CD1c-positive myeloid dendritic cell (primary cell): ENCODE data around the gene LRGUK.
A peak's percentile ranks its signal among the peaks of the same experiment; 100 is the strongest.
"Not testable (repeated sequence)": the region's sequence is repeated elsewhere in the genome, so short reads cannot be mapped to it uniquely, and the experiment has no call there.

Experiments
- DNase-seq: peaks from one replicate; pipeline ENCODE4 v3.0.0-alpha.2; 2016; ENCODE audit errors: extremely low spot score

LRGUK gene

DNA sequence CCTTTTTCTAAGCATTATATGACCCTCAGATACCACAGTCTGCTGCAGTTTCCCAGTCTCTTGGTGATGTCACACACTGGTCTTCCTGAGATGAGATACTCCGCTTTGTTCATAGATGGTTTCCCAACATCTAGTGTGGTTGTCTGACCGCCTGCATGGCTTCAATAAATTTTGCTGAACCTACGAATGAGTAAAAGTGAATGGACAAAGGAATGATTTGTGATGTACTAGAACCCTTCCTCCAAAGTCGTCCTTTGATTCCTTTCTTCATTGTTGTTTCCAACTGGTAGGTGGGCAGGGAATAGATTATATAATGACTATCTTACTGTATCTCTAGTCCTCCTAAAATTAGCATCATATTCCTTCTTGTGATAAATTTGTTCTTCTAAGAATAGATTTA lies 107.1 kb downstream of the LRGUK start:
- DNase-seq: no peak

DNA sequence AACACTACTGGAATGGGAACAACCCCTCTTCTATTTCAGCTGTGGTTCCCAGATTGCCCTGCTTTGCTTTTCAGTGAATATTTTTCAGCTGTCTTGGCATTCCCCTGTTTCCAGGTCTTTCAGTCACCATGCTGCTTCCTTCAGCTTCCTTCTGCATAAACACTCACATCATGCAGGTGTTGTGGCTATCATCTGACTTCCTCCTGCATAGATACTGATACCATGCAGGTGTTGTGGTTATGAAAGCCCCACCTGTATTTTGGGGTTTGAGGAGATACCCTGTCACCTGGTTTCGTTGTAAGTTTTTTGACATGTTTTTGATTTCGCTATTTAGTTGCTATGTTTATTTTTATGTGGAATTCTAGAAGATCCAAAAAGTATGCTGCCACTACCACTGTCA lies 118.1 kb downstream of the LRGUK start:
- DNase-seq: no peak

DNA sequence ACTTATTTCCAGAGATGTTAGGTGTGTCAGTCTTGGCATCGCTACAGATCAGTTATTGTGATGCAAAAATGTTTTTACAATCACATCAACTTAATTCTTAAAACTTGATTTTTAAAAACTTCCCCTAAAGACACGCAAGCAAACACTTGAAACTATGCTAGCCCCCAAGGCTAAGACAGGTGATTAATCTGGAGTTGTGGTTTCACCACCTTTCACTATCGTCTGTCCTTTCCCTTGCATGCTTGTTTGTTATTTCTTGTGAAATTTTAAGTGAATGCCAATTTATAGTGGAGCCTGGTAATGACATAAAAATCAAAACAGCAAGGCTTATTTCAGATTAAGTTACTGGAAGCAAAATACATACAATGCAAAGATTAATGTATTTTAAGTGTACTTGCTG lies 119.2 kb downstream of the LRGUK start:
- DNase-seq: no peak

DNA sequence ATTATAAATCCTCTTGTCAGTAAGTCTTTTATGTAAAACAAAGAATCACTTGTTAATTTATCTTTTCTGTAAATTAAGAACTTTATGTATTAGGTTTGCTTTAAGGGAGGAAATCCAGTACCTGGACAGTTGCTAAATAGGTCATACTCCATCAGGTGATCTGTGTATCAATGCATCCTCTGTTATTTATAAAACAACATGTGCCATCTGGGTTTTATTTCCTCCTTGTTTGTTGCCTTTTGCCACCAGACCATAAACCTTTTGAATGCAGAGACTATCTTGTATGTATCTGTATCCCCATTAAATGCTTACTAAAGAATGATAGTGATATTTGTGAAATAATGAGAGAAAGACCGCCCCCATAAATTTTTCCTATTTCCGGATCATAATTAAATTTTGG lies 119.6 kb downstream of the LRGUK start:
- no peak for DNase-seq

DNA sequence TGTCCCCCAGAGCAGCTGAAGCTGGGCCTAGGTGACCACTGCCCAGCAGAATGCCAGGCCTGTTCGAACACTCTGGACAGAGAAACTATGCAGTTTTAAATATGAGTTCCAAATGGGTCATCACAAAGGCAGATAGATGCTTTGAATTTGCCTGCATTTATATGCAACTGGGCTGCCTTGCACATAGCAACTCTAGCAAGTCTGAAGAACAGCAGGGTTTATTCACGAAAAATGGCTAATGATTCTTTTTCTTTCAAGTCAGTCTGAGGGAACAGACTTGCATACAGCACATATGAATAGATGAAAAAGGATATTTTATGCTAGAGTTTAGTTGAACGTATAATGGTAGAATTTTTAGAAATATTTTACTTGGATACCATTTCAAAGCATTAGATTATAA lies 121.1 kb downstream of the LRGUK start:
- DNase-seq: no peak

DNA sequence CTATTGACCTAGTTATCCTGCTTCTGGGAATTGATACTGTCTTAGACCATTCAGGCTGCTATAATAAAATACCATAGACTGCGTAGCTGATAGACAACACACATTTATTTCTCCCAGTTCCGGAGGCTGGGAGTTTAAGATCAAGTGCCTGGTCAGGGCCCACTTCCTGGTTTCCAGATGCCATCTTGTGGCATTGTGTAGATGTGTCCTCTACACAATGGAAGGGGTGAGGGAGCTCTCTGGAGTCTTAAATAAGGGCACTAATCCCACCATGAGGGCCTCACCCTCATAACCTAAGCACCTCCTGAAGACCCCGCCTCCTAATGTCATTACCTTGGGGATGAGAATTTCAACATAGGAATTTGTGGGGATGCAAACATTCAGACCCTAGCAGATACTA lies 127.2 kb downstream of the LRGUK start:
- peak; percentile 54 for DNase-seq

DNA sequence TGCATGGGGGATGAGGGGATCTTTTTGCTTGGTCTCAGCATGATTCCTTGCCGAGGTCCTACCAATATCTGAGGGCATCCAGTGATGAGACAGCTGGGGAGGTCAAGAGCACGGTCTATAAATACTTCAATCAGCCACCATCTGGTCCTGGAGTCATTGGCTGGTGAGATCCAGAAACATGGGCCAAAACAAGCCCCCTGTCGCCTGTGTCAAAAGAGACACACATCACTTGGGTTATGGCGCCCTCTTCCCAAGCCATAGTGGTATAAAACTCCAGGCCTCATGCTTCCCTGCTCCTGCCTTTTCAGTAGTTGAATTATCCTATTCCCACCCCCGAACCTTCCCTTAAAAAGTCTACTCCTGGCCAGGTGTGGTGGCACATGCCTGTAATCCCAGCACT lies 128.7 kb downstream of the LRGUK start:
- DNase-seq: no peak

DNA sequence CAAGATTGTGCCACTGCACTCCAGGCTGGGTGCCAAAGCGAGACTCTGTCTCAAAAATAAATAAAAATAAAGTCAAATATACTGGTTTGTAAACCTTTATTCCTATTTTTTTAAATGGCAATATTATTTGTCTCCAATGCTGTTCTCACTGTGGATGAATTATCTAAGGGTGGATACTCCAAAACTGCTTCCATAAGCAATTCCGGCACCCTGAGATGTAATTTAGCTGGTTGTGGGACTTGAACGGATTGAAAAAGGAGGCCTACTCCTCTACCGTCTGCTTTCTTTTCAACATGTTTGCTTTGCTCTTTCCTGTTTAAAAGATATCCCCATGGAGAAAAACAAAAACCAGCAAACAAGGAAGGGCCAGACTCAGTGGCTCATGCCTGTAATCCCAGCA lies 135.2 kb downstream of the LRGUK start:
- no peak for DNase-seq

DNA sequence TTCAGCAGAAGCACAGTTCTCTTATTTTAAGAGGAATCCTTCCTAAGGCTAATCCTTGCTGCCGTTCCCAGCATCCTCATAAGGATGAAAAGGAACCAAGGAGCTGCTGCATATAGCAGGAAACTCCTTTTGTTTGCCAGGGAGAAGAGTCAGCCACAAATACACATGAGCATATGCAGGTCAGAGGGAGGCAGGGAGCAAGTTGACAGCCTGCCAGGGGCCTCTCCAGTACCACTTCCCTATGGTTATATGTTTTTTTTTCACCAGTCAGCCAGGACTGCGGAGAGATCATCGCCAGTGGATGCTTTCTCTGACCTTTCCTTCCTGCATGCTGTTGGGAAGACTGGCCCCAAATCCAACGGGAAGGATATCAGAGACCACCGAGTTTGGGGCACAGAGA lies 149.8 kb downstream of the LRGUK start:
- no peak for DNase-seq

DNA sequence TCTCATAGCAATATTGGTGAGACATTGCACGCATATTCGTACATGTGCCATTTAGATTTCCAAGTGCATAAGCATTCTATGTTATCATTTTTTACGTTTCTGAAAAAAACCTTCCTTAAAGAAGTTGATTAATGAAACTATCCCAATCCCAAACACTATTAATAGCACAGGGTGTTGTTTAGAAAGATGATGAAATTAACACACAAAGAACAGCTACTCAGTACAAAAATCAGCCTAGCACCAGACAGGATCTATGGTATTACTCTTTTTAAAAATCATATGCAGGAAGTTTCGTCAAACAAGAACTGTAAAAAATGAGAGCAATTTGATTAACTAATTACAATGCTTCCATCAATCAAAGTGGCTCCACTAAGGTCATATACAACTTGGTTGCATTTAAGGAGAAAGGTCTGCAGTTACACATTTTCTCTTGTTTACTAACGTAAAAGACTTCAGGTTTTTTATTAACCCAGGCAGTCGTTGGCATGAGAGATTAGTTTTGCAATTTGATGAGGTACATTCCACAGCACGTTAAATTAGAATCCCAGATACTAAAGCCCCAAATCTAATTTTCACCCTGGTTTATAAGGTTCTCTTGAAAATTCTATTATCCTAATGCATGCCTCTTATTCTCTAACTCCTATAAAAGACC lies 151.5 kb downstream of the LRGUK start:
- no peak for DNase-seq

DNA sequence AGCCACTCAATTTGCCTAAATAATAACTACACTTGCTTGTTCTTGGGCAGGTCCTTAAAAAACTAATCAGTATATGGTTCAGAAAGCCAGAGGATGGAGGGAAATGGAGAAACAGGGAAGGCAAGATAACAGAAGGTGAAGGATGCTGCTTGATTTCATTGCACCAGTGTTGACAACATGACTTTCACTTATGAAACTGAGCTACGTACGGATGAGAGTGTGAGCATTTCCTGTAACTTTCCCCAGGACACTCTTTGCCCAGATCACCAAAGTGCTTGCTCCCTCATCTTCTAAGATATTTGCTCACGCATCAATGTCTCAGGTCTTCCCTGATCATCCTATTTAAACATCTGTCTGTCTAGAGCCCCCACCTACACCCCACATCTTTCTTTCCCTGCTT lies 152.2 kb downstream of the LRGUK start:
- DNase-seq: no peak

DNA sequence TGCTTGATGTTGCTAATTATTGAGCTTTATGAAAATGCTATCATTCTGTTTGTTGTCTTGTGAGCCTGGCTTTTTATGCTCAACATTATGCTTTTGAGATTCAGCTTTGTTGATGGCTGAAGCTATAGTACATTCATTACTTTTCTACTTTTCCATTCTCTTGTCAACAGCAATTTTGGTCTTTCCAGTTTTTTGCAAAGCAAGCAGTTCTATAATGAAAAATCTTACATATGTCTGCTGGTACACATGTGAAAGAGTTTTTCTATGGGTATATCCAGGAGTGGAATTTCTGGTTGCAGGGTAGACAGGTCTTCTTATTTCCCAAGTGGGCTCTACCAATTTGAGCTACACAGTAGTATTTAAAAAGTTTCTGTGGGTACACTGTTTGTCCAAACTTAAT lies 152.8 kb downstream of the LRGUK start:
- DNase-seq: no peak

DNA sequence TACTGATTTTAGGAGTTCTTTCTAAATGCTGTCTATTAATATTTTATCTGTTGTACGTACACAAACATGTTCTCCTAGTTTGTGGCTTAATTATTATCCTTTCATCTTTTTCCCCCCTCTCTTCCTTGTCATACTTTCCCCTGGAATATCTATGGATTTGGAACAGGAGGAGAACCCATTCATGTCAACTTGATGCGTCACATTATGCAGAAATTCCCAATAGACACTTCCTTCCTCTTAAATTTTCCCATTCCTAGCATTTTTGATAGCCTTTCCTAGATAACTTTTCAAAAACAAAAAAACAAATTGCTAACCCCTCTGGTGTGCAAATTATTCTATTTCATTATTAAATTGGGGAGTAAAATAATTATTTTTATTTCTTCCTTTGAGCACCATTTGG lies 153.4 kb downstream of the LRGUK start:
- DNase-seq: no peak

DNA sequence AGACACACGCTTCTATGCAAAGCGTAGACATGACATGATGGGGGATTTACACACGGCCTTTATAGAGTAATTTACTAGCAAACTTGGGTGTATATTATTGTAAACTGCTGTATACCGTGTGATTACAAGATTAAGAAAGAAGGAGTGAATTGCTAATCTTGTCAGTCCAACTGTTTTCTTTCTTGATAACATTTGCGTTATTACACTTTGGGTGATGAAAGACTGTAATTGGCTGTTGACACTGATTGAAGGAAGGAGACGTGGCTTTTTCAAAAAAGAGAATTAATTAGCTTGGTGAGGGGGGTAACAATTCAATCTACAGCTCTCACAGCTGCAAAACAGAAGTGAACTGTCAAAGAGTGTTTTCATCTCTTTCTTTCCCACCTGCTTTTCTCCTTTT lies 156.9 kb downstream of the LRGUK start:
- DNase-seq: no peak

DNA sequence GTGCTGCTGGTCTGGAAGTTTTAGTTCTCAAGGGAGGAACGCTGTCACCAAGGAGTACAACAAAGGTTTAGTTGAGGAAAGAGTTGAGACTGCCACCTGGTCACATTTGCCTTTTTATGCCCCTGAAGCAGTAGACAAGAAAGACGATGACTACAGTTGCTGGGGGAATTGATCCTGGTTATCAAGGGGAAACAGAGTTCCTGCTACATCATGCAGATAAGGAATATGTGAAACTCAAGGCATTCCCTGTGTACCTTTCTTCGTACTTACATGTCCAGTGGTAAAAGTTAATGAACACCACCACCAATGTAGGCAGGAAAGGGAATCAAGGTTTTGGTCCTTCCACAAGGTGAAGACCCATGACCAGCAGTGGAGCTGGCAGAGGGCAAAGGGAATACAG lies 157.8 kb downstream of the LRGUK start:
- DNase-seq: no peak

DNA sequence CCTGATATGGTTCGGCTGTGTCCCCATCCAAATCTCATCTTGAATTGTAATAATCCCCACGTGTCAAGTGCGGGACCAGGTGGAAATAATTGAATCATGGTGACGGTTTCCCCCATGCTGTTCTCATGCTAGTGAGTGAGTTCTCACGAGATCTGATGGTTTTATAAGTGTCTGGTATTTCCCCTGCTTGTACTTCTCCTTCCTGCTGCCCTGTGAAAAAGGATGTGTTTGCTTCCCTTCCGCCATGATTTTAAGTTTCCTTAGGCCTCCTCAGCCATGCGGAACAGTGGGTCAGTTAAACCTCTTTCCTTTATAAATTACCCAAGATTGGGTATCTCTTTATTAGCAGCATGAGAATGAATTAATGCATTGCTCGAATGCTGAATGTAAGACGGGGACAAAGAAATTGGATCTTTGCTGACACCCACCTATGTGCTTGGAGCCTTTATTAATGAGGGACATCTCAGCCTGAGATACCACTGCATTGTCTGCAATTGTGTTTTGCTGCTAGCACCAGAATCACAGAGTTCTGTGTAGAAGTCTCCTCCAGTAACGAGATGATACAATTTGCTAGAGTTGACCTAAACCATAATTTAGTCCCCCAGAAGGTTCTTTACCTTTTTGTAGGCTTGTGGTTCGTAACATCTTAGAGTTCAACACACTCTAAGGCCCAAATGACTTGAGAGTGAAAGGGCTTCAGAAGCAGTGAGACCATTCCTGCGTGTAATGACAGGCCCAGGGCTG lies 160.9 kb downstream of the LRGUK start:
- DNase-seq: peak; percentile 15

DNA sequence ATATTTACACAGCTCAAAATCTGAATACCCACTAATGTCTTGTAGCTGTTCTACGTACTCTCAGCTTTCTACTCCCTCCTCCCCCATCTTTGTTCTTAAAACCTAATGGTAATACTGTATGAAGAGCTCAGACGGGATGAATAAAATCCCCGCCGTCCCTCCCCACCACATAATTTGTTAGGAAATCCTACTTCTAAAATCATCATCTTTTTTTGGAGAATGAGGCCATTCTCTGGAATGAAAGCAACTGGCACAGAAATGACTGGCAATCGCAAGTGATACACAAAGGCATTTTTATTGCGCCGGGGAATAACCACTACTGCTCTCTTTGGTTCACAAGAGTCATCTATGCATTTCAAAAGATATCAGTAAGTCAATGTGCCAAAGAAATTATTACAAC lies 162.3 kb downstream of the LRGUK start:
- no peak for DNase-seq

DNA sequence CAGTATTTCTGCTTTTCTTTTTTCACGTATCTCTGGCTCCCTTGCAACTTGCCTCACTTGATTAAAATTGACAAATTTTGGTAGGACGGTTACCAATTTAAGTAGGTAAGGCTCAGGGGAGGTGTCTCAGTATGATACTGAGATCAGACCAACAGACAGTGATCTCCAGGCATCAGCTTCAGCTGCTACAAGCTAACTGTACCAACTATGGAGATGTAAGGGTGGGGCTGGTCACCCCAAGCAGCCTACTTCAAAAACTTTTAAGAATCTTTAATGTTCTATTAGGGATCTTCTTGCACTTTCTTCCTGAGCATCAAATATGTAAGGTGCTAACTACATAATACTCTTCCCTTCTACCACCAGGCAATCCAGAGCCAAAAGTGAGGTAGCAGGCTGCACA lies 162.7 kb downstream of the LRGUK start:
- no peak for DNase-seq

DNA sequence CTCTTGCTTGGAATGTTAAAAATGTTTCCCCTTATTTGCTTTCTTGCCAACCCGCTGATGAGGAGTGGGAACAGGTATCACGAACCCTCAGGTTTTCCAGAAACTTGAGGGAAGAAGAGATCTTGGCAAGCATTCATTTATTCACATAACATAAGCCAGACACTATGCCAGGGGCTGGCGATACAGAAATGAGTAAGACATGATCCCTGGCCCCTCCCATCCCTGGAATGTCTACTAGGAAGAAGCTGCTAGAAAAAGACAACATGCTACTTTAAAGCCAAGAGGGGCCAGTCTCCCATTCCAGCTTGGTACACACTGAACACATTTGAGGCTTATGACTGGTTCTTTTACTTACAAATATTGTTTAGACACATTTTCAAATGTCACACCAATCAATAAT lies 163.1 kb downstream of the LRGUK start:
- DNase-seq: no peak

DNA sequence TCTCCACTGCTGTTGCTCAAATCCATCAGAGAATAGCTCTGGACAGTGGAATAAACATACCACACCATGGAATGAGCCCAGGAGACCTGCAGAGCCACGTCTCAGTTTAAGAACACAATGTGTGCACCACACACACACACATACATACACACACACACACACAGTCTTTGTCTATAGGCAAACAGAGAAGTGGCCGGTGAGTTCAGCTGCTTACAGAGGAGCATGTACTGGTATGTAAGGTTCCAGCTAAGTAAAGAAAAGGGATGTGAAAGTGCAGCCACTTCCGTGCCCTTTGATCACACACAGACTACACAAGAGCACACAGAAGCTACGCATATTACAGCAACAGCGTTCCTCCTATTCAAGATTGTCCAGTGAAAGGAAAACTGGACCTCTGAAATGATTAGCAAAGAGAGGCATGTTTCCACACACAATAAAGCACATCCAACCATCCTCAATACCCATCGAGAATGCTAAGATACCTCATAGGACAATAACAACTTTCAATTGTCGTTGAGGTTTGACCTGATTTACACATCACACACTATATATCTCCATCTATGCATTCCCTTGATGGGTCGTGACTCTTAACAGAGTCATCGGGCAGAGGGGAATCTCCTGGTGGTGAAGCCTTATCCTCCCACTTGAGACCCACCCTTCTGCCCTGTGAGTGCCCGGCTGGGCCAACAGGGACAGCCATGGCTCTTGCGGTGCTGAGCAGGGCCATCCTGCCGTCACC lies 166.0 kb downstream of the LRGUK start:
- peak; percentile 87 for DNase-seq

DNA sequence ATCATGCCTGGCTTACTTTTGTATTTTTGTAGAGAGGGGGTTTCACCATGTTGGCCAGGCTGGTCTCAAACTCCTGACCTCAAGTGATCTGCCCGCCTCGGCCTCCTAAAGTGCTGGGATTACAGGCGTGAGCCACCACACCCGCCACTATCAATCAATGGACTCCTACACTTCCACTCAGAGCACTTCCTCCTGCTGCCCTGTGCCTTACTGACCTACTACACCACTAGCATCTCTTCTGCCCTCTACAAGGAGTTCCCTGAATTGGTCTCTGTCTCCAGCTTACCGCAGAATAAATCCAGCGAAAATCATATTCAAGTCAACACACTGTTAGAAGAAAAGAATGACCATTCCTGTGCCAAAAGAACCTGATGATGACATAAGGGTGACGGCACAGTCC lies 168.8 kb downstream of the LRGUK start:
- DNase-seq: not testable (repeated sequence)

DNA sequence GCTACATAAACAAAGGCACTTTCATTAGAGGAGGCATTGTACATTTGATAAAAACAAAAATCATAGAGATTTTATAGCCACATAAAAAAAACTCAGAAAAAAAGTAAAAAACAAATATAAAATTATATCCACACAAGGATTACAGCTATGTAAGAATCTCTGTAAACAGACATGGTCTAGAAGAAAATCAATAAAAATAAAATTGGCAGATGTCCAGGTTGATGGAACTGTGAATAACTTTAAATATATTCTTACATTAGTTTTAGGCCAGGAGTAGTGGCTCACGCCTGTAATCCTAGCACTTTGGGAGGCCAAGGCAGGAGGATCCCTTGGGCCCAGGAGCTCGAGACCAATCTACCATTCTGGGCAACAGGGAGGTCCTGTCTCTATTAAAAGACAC lies 170.3 kb downstream of the LRGUK start:
- DNase-seq: no peak
